HG03060 (cell line): ENCODE results near the gene CEP57L1.
"Not testable (repeated sequence)": the region's sequence is repeated elsewhere in the genome, so short reads cannot be mapped to it uniquely, and the experiment has no call there.

ENCODE experiments used
- ATAC-seq: cut with Tn5 transposase; IDR thresholded peaks from one replicate; pipeline ENCODE4 v1.9.1; 2021; ENCODE audit warnings: low read depth, moderate number of reproducible peaks; ENCODE audit not compliant: unreplicated experiment

The CEP57L1 gene

DNA sequence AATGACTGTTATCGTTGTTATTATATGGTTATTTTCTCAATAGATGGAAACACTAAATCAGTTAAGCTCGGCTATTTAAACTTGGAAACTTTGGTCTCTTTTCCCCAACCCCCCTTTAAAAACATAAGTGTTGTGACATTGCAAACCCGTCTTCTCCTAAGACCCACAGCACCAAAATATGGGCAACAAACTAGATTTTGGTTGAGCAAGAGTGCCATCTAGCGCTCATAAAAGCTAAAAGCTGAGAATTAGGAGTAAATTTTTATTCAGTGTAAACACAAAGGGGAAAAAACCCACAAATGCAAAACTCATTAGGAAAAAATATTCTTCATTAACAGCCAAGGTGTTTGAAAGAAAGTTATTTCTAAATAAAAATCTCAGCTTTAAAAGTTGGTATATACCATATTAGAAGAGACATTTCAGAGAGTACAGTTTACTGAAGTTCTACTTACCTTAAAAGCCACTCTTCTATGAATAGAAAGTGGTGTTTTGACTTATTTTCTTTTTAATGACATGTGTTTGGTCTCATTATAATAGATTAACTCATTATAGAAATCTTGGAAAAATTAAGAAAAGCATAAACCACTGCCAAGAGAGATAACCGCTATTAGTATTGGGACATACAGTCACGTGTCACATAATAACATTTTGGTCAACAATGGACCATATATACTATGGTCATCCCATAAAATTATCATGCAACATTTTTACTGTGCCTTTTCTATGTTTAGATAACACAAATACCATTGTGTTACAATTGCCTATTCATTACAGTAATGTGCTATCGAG, 21.8 kb upstream of the CEP57L1 start:
- no peak for ATAC-seq

GRCh38 chr6:109074133-109074415, 21.2 kb upstream of the CEP57L1 start:
- ATAC-seq: no peak

DNA sequence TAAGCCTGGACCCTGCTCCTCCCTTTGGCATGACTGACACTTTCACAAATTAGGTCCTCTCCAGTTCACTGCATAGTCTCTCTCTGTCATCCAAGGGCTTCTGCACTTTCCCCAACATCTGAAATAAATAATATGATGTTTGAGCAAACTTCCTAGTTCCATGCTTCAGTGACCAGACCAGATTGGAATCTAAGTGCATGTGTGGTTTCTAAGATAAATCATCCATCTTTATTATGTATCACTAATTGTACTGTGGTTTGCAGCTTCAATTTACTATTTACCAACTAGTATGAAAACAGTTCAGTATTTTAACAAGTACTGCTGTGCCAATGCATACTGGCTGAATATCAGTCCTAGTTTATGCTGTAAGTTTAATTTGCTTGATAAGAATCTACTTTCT, 19.4 kb upstream of the CEP57L1 start:
- ATAC-seq: no peak

- no peak for ATAC-seq
Measured at GRCh38 chr6:109076377-109076776, 18.9 kb upstream of the CEP57L1 start.

- no peak for ATAC-seq
Measured at GRCh38 chr6:109079981-109080380, 15.3 kb upstream of the CEP57L1 start.

- ATAC-seq: no peak
Measured at GRCh38 chr6:109081026-109081425, 14.3 kb upstream of the CEP57L1 start.

GRCh38 chr6:109081516-109082187, 13.7 kb upstream of the CEP57L1 start:
- no peak for ATAC-seq

- no peak for ATAC-seq
Measured at GRCh38 chr6:109082188-109082577, 13.1 kb upstream of the CEP57L1 start.

DNA sequence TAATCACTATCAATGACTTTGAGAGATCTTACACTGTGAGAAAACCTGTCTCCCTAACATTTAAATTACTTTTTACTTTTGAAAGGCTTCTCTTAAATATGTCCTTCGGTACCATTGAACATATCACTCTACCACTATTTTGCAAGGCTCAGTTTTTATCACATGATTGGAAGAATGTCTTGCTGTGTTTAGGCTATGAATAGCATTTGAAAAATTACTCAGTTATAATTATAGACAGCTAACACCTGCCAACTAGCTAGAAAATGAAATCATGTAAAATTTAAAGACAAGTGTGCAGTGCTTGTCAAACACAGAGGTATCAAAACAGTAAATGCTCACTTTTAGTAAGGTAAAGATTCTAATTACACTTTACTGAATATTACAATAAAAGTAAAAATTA, 11.7 kb upstream of the CEP57L1 start:
- ATAC-seq: no peak

GRCh38 chr6:109084146-109084545, 11.2 kb upstream of the CEP57L1 start:
- not testable (repeated sequence) for ATAC-seq

DNA sequence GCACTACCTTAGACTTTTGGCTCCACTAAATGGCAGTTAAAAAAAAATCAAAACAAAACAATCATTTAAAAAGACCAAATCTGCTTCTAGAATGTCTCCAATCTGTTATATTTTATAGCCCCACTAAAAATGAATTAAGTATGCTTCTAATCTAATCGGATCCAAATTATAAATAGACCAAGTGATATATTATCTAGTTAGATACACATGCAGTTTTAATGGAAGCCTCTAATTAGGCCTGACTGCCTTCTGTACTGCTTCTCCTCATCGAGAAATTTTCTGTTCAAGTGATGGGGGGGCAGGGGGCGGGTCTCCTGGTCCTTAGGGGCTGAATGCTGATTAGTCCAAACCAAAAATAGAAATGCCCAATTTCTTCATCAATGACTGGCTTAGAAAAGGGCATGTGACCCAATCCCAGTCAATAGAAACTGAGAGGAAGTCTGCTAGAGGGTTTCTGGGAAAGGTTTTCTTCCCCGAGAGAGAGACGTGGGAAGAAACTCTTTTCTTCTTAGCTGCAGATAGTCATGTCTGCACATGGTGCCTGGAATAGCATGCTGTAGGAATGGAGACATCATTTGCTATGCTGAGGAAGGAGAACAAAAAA, 7.5 kb upstream of the CEP57L1 start:
- no peak for ATAC-seq

DNA sequence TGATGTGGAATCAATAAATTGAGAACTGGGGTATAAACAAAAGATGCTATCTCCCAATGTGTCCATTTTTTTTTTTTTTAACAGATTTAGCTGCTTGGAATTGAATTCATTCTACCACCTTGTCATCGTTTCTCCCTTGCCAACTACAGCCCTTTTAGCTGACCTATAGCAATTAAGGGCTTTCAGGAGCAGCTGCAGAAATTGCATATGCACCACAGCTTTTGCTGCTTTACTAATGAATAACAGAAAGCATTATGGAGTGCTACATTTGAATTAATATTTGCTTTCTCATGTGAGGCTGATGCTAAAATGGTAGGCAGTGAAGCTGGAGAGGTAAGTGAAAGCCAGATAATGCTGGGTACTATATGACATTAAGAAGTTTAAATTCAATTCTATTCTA, 6.3 kb upstream of the CEP57L1 start:
- ATAC-seq: no peak

- ATAC-seq: no peak
Measured at GRCh38 chr6:109091314-109092024, 3.8 kb upstream of the CEP57L1 start.

- no peak for ATAC-seq
Measured at GRCh38 chr6:109092074-109092473, 3.2 kb upstream of the CEP57L1 start.

DNA sequence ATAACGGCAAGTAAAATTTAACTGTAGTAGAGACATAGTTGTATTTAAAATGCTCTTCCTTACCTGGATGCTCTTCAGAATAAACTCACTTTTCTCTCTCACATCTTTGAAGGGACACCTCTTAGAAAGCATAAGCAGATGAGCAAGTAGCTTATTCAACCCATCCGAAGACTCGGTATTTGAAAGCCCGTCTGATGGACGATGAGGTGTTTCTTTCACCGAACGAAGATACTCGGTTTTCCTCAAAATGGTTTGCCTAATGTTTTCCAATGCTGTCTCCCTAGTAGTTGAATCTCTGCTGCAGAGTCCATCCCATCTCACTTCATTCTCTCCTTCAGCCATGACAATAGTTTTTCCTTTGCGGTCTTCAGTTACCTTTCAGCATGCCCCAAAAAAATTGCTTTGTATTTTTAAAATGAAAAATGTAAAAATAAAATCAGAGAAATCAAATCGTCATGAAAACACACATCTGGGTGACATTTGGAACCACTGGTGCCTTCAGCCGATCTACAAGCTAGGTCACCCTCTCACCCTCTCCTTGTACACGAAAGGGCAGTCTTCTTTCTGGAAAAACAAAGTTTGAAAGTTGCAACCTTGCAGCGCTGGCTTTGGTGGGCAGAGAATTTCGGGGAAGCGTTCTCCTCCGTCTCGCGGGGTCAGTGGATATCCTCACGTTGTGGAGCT, 1.4 kb upstream of the CEP57L1 start:
- ATAC-seq: no peak

GRCh38 chr6:109094416-109095035, 781 bp upstream of the CEP57L1 start, which contains the start of gene SESN1:
TSS of gene SESN1 (minus strand) at chr6:109094846. CDS start at chr6:109094073, 773 bp downstream.
- ATAC-seq: peak; percentile 27

DNA sequence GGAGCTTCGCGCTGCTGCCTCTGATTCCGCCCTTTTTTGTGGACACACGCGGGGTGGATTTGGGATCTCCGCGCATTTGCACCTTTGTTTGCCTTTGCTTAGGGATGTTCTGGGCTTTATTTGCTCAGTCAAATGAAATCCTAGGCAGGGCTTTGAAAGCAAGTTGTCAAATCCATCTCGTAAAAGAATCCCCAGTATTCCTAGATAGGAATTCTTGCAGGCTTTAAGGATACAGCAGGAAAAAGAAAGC, 453 bp downstream of the CEP57L1 start:
- no peak for ATAC-seq

DNA sequence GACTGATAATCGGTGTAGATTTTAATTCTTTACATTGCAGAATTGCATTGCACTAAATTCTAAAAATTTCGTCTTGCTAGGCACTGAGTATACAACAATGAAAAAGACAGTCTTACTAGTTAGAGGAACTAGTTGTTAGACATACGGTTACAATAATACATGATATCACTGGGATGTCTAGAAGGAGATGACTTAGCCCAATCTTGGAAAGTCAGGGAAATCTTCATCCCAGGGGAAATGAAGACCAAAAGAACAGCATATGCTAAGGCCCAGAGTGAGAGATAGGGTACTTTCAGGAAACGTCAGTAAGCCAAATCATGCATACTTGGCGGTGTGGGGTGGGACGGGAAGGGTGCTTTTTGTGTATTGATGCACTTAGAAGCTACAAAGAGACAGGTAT, 901 bp downstream of the CEP57L1 start:
- ATAC-seq: no peak

GRCh38 chr6:109097661-109098060, 2.4 kb downstream of the CEP57L1 start:
- no peak for ATAC-seq

- ATAC-seq: no peak
Measured at GRCh38 chr6:109102762-109103161, 7.5 kb downstream of the CEP57L1 start.

- no peak for ATAC-seq
Measured at GRCh38 chr6:109103942-109104341, 8.6 kb downstream of the CEP57L1 start.
